ENCODE measurements around the gene SAP30. TPM values are rescaled to one million over a fixed set of nuclear protein-coding genes. Genes with fewer than 3 reads are reported as not detected.

SAP30 gene
- total and polyA plus RNA-seq, 10 of the 15 experiments (the other 5 are each of a cell fraction or from before 2014, with no cell fraction given): 5.0 to 56.9 (median 23.6) TPM

- Histone ChIP-seq H3K9me3 (replicated peaks; ENCODE audit: control insufficient read depth, insufficient read depth, low read length) (no peaks in the 10 kb centered on the region), H3K27me3 (replicated peaks in 1 of 2; ENCODE audit: control insufficient read depth in 2 of 2, insufficient read depth in 2 of 2, low read length in 1 of 2) (no peaks in the 10 kb centered on the region), H4K20me1 (ENCODE audit: control insufficient read depth, insufficient read depth) (no peaks in the 10 kb centered on the region), H2AFZ (ENCODE audit: control insufficient read depth, low read depth, low read length) (peak overlapping the region; percentile 2), H3K4me1 (ENCODE audit: control insufficient read depth, insufficient read depth, low read length) (peaks cover 3% of the 10 kb centered on the region; the same call in 1 of the 2 replicates), H3K27ac (ENCODE audit: control insufficient read depth, insufficient read depth) (no peak overlapping the region), H3K4me3 (no peak overlapping the region), H3K4me2 (ENCODE audit: control insufficient read depth, insufficient read depth) (no peak overlapping the region), H3K79me2 (ENCODE audit: control insufficient read depth, insufficient read depth, low read length) (peaks cover 36% of the 10 kb centered on the region), H3K9ac (ENCODE audit: control insufficient read depth, insufficient read depth, low read length) (no peak overlapping the region), H3K36me3 (ENCODE audit: control insufficient read depth in 2 of 2, insufficient read depth in 2 of 2, low read length in 1 of 2) (peaks cover 0 to 6% of the 10 kb centered on the region in 2 experiments; a peak in 1 of 4 replicates)
- TF ChIP-seq MXI1 (IDR thresholded peaks at IDR 0.05; ENCODE audit: low read depth, low read length) (no peak), HDAC2 (IDR thresholded peaks at IDR 0.05) (no peak)
- FAIRE-seq (no peak), ATAC-seq (no peak), DNase-seq (ENCODE audit: low read depth, low spot score) (no peak)
- RAD21 ChIA-PET (ENCODE audit: unreplicated experiment): interaction anchor here (1.4 to 8.4 kb wide), 2 partner anchors 19 to 33 kb away, joined by 3 to 145 read pairs; partner anchors contain the start of gene SAP30
- BruUV-seq (replicated peaks): no TSS peak
- in situ Hi-C loops (cut with MboI): no loop called here
- WGBS (ENCODE audit: insufficient coverage, insufficient replicate concordance, low lambda C conversion rate, missing lambda C conversion rate): 100% methylated on average over 2 of the region's 2 CpGs
- intact Hi-C loops (cut with micrococcal nuclease; ENCODE audit: unreplicated experiment): no loop called here
- SMC1A ChIA-PET (ENCODE audit: uncharacterized antibody, unreplicated experiment): interaction anchor here (1.2 to 14.3 kb wide), 3 partner anchors 9 to 36 kb away, joined by 5 to 232 read pairs (median 5); partner anchors contain the start of gene SAP30
- CTCF ChIA-PET: interaction anchor here (0.9 to 1.4 kb wide), 2 partner anchors 18 to 81 kb away, joined by 3 to 5 read pairs; no protein-coding TSS in a partner anchor
- POLR2A ChIA-PET: interaction anchor here (0.7 to 13.9 kb wide), 3 partner anchors 27 to 141 kb away, joined by 3 to 472 read pairs (median 3); partner anchors contain the start of gene SAP30
These were observed 33.3 kb upstream of the SAP30 start for GRCh38 chr4:173337463-173337862.

- POLR2A ChIA-PET: no interaction called here
- CTCF ChIA-PET: no interaction called here
- H3K27ac ChIP-seq (ENCODE audit: control insufficient read depth, insufficient read depth): no peak overlapping the region
- no peaks in the 10 kb centered on the region for H3K36me3 ChIP-seq (ENCODE audit: control insufficient read depth in 2 of 2, insufficient read depth in 2 of 2, low read length in 1 of 2)
- RAD21 ChIA-PET (ENCODE audit: unreplicated experiment): no interaction called here
- no peaks in the 10 kb centered on the region for H4K20me1 ChIP-seq (ENCODE audit: control insufficient read depth, insufficient read depth)
- no peak overlapping the region for H3K4me2 ChIP-seq (ENCODE audit: control insufficient read depth, insufficient read depth)
- 74% methylated on average over 3 of the region's 3 CpGs for WGBS (ENCODE audit: insufficient coverage, insufficient replicate concordance, low lambda C conversion rate, missing lambda C conversion rate)
- H3K4me3 ChIP-seq: no peak overlapping the region
- in situ Hi-C loops (cut with MboI) (no loop called here), intact Hi-C loops (cut with micrococcal nuclease; ENCODE audit: unreplicated experiment) (no loop called here)
- H3K4me1 ChIP-seq (ENCODE audit: control insufficient read depth, insufficient read depth, low read length): no peaks in the 10 kb centered on the region
- ATAC-seq (no peak), DNase-seq (ENCODE audit: low read depth, low spot score) (no peak), FAIRE-seq (no peak)
- no peaks in the 10 kb centered on the region for H3K9me3 ChIP-seq (replicated peaks; ENCODE audit: control insufficient read depth, insufficient read depth, low read length)
- SMC1A ChIA-PET (ENCODE audit: uncharacterized antibody, unreplicated experiment): no interaction called here
- H2AFZ ChIP-seq (ENCODE audit: control insufficient read depth, low read depth, low read length): no peak overlapping the region
- no peak overlapping the region for H3K9ac ChIP-seq (ENCODE audit: control insufficient read depth, insufficient read depth, low read length)
- no peaks in the 10 kb centered on the region for H3K27me3 ChIP-seq (replicated peaks in 1 of 2; ENCODE audit: control insufficient read depth in 2 of 2, insufficient read depth in 2 of 2, low read length in 1 of 2)
- H3K79me2 ChIP-seq (ENCODE audit: control insufficient read depth, insufficient read depth, low read length): no peaks in the 10 kb centered on the region
- no TSS peak for BruUV-seq (replicated peaks)
- TF ChIP-seq NR2C2 (IDR thresholded peaks at IDR 0.05; ENCODE audit: borderline replicate concordance, control insufficient read depth, insufficient read length, low read depth) (no peak), RCOR1 (conservative IDR thresholded peaks at IDR 0.05; ENCODE audit: low read depth, low read length) (no peak), RB1 (IDR thresholded peaks at IDR 0.05; ENCODE audit: borderline replicate concordance) (no peak)
These were observed 26.8 kb upstream of the SAP30 start for GRCh38 chr4:173343832-173344397.
